Parathyroid adenoma (tissue), 2 donors: Measurements from ENCODE around the gene OCLN.

Source experiments
- H2AFZ ChIP-seq: fragments of 300-600 bp; sonication (generic); one replicate; pipeline ENCODE4 v1.7.0; 2017; ENCODE audit warnings: antibody characterized with exemption, mild to moderate bottlenecking
- H3K27ac ChIP-seq: fragments of 300-600 bp; sonication (generic); one replicate; pipeline ENCODE4 v1.7.0; 2017
- H3K27me3 ChIP-seq: fragments of 300-600 bp; sonication (generic); one replicate; pipeline ENCODE4 v1.7.0; 2017; ENCODE audit warnings: low read length; ENCODE audit not compliant: control insufficient read depth, insufficient read depth
- H3K36me3 ChIP-seq: fragments of 300-600 bp; sonication (generic); one replicate; pipeline ENCODE4 v1.7.0; 2017; ENCODE audit warnings: low read length; ENCODE audit not compliant: control insufficient read depth, insufficient read depth
- H3K4me1 ChIP-seq: fragments of 300-600 bp; sonication (generic); one replicate; pipeline ENCODE4 v1.7.0; 2017; ENCODE audit warnings: control low read depth
- H3K4me2 ChIP-seq: fragments of 300-600 bp; sonication (generic); one replicate; pipeline ENCODE4 v1.7.0; 2017; ENCODE audit warnings: low read length
- H3K4me3 ChIP-seq: fragments of 300-600 bp; sonication (generic); one replicate; pipeline ENCODE4 v1.7.0; 2017; ENCODE audit warnings: low read depth, low read length
- H3K79me2 ChIP-seq: fragments of 300-600 bp; sonication (generic); one replicate; pipeline ENCODE4 v1.7.0; 2017; ENCODE audit warnings: control low read depth
- H3K9ac ChIP-seq: fragments of 300-600 bp; sonication (generic); one replicate; pipeline ENCODE4 v1.7.0; 2017; ENCODE audit warnings: mild to moderate bottlenecking
- H3K9me3 ChIP-seq: fragments of 300-600 bp; sonication (generic); one replicate; pipeline ENCODE4 v1.7.0; 2017; ENCODE audit warnings: low read length; ENCODE audit not compliant: control insufficient read depth
- CTCF ChIP-seq: fragments of 300-600 bp; sonication (generic); IDR thresholded peaks from one replicate; pipeline ENCODE4 v1.7.0; 2017; ENCODE audit warnings: antibody characterized with exemption, mild to moderate bottlenecking
- donor health status: primary hyperparathyroidism.

Gene OCLN

GRCh38 chr5:69492923-69493395 is 369 bp downstream of the OCLN start:
- Histone ChIP-seq H3K9me3 (no peaks in the 10 kb centered on the region), H3K79me2 (peaks cover 6% of the 10 kb centered on the region), H3K4me1 (no peaks in the 10 kb centered on the region), H3K4me2 (peak overlapping the region; percentile 83), H2AFZ (peak overlapping the region; percentile 84), H3K36me3 (no peaks in the 10 kb centered on the region), H3K27me3 (no peaks in the 10 kb centered on the region), H3K27ac (peak overlapping the region; percentile 56), H3K9ac (no peak overlapping the region), H3K4me3 (peak overlapping the region; percentile 78)
- TF ChIP-seq CTCF = no peak

GRCh38 chr5:69493396-69494133 is 975 bp downstream of the OCLN start:
- no peaks in the 10 kb centered on the region for H3K9me3 ChIP-seq
- no peaks in the 10 kb centered on the region for H3K36me3 ChIP-seq
- H3K9ac ChIP-seq = no peak overlapping the region
- H3K27ac ChIP-seq = no peak overlapping the region
- H3K27me3 ChIP-seq = no peaks in the 10 kb centered on the region
- TF ChIP-seq CTCF = no peak
- H3K4me2 ChIP-seq = peak overlapping the region; percentile 83
- no peaks in the 10 kb centered on the region for H3K4me1 ChIP-seq
- peaks cover 6% of the 10 kb centered on the region for H3K79me2 ChIP-seq
- H3K4me3 ChIP-seq = peak overlapping the region; percentile 78
- H2AFZ ChIP-seq = peak overlapping the region; percentile 84

- Histone ChIP-seq H3K27ac (no peak overlapping the region), H3K27me3 (no peaks in the 10 kb centered on the region), H3K79me2 (peaks cover 6% of the 10 kb centered on the region), H3K36me3 (no peaks in the 10 kb centered on the region), H3K4me1 (no peaks in the 10 kb centered on the region), H3K4me3 (no peak overlapping the region), H3K9me3 (no peaks in the 10 kb centered on the region), H3K4me2 (no peak overlapping the region), H3K9ac (no peak overlapping the region), H2AFZ (no peak overlapping the region)
- TF ChIP-seq CTCF = no peak
Observed at GRCh38 chr5:69494452-69494851, 1.9 kb downstream of the OCLN start.

GRCh38 chr5:69497006-69497520 is 4.5 kb downstream of the OCLN start:
- Histone ChIP-seq H3K27ac (no peak overlapping the region), H2AFZ (no peak overlapping the region), H3K4me2 (no peak overlapping the region), H3K9ac (no peak overlapping the region), H3K79me2 (peaks cover 10% of the 10 kb centered on the region), H3K4me1 (no peaks in the 10 kb centered on the region), H3K9me3 (no peaks in the 10 kb centered on the region), H3K36me3 (no peaks in the 10 kb centered on the region), H3K27me3 (no peaks in the 10 kb centered on the region), H3K4me3 (no peak overlapping the region)
- TF ChIP-seq CTCF = no peak

GRCh38 chr5:69498384-69498783 is 5.8 kb downstream of the OCLN start:
- H3K36me3 ChIP-seq = no peaks in the 10 kb centered on the region
- no peak for TF ChIP-seq CTCF
- no peaks in the 10 kb centered on the region for H3K27me3 ChIP-seq
- H3K9me3 ChIP-seq = no peaks in the 10 kb centered on the region
- H3K4me2 ChIP-seq = no peak overlapping the region
- H2AFZ ChIP-seq = no peak overlapping the region
- no peak overlapping the region for H3K27ac ChIP-seq
- H3K4me3 ChIP-seq = no peak overlapping the region
- H3K4me1 ChIP-seq = peaks cover 10% of the 10 kb centered on the region
- H3K9ac ChIP-seq = no peak overlapping the region
- H3K79me2 ChIP-seq = peaks cover 10% of the 10 kb centered on the region
